ENCODE measurements around the gene C6orf47.
A peak's percentile ranks its signal among the peaks of the same experiment; 100 is the strongest.

GRCh38 chr6:31661262-31662123 lies 915 bp upstream of the C6orf47 start:
- no peak for TF ChIP-seq FOXM1 (CRISPR knock-in tag; IDR thresholded peaks at IDR 0.05)
- TF ChIP-seq MAX (IDR thresholded peaks at IDR 0.05), result no peak
- TF ChIP-seq CHD4 (IDR thresholded peaks at IDR 0.05; ENCODE audit: borderline replicate concordance, low read length), result no peak
- TF ChIP-seq ZNF549 (CRISPR knock-in tag; IDR thresholded peaks at IDR 0.05), result no peak
- peak in 1 of 2 experiments; percentile 31; a peak in 1 of 4 replicates for TF ChIP-seq POLR2A (IDR thresholded peaks at IDR 0.05; ENCODE audit: insufficient read depth in 1 of 2, low read depth in 2 of 2, low read length in 2 of 2)
- TF ChIP-seq ZNF138 (CRISPR knock-in tag; IDR thresholded peaks at IDR 0.05; ENCODE audit: low read depth), result no peak
- no peak for TF ChIP-seq ZNF510 (CRISPR knock-in tag; IDR thresholded peaks at IDR 0.05; ENCODE audit: low read depth)
- no peak for TF ChIP-seq HNRNPLL (IDR thresholded peaks at IDR 0.05; ENCODE audit: low read depth, low read length, poor library complexity, severe bottlenecking)
- no peak for TF ChIP-seq CBX2 (IDR thresholded peaks at IDR 0.05; ENCODE audit: low read depth, low read length)
- no peak for TF ChIP-seq CBX2 (CRISPR knock-in tag; IDR thresholded peaks at IDR 0.05; ENCODE audit: low read depth)
- no peak for TF ChIP-seq NFIB (CRISPR knock-in tag; IDR thresholded peaks at IDR 0.05; ENCODE audit: borderline replicate concordance)
- no peak for TF ChIP-seq EZH2 (conservative IDR thresholded peaks at IDR 0.05; ENCODE audit: low read depth, low read length)

Measured in HepG2 (cell line).